HepG2 (cell line): ENCODE measurements around the gene FLYWCH1. TPM values are rescaled to one million over a fixed set of nuclear protein-coding genes. Genes with fewer than 3 reads are reported as not detected.

Experiments
- GABPB1 ChIP-seq: IDR thresholded peaks from 2 replicates; pipeline ENCODE4 v1.6.1; 2016; ENCODE audit warnings: mild to moderate bottlenecking, missing genetic modification reagents, moderate library complexity, missing compliant biosample characterization
- HOXA3 ChIP-seq: sonication (generic); formaldehyde crosslinking; IDR thresholded peaks from 2 replicates; pipeline ENCODE4 v1.5.0; 2020; ENCODE audit warnings: missing genetic modification reagents
- KAT8 ChIP-seq: IDR thresholded peaks from 2 replicates; pipeline ENCODE4 v1.6.1; 2016; ENCODE audit warnings: missing genetic modification reagents, missing compliant biosample characterization
- MZF1 ChIP-seq: sonication (generic); formaldehyde crosslinking; IDR thresholded peaks from 2 replicates; pipeline ENCODE4 v1.8.1; 2023; ENCODE audit warnings: mild to moderate bottlenecking, missing genetic modification reagents, borderline replicate concordance
- RAD51 ChIP-seq: fragments of 450-650 bp; IDR thresholded peaks from 2 replicates; pipeline ENCODE4 v1.6.1; 2016; ENCODE audit warnings: borderline replicate concordance
- SAP130 ChIP-seq: IDR thresholded peaks from 2 replicates; pipeline ENCODE4 v1.6.1; 2016; ENCODE audit warnings: low read depth
- YY1 ChIP-seq: IDR thresholded peaks from 2 replicates; pipeline ENCODE4 v1.6.1; 2011; ENCODE audit warnings: low read length, low read depth, moderate library complexity, mild to moderate bottlenecking; ENCODE audit not compliant: insufficient read depth, insufficient replicate concordance
- ZBTB7A ChIP-seq: sonication (generic); formaldehyde crosslinking; IDR thresholded peaks from 2 replicates; pipeline ENCODE4 v1.8.0; 2022; ENCODE audit warnings: mild to moderate bottlenecking, missing genetic modification reagents
- polyA plus RNA-seq, 8 experiments: library from polyadenylated mRNA; depleted of rRNA in 3 of 8; stranded (reverse) in 7 of 8; unstranded in 1 of 8; fragments of >200 nt; fragmentation: Illumina TruSeq in 4 of 8; extraction: Trizol in 4 of 8; gene quantifications; 2 replicates each; pipeline versions ENCODE4 v1.2.1 to v1.2.3, GENCODE V29; 2011 to 2016; ENCODE audit warnings: low read depth in 4 of 8, missing spikeins in 1 of 8, mixed read lengths in 1 of 8; ENCODE audit not compliant: insufficient read depth in 1 of 8
- total RNA-seq, 5 experiments: library from RNA; depleted of rRNA; stranded (reverse); fragments of >200 nt; fragmentation: Illumina TruSeq; extraction: Trizol; gene quantifications; 2 replicates each; pipeline ENCODE4 v1.2.3, GENCODE V29; 2016; ENCODE audit warnings: low read depth in 1 of 5
- TF ChIP-seq, protein P1 (sequence below): sonication (generic); formaldehyde crosslinking; IDR thresholded peaks from 2 replicates; pipeline ENCODE4 v1.4.0; 2020; ENCODE audit warnings: mild to moderate bottlenecking, missing genetic modification reagents
- TF ChIP-seq, protein P2 (sequence below): IDR thresholded peaks from 2 replicates; pipeline ENCODE4 v1.6.1; 2016; ENCODE audit warnings: low read depth, missing genetic modification reagents, missing compliant biosample characterization
- TF ChIP-seq, protein P3 (sequence below): sonication (generic); formaldehyde crosslinking; IDR thresholded peaks from 2 replicates; pipeline ENCODE4 v1.8.0; 2022; ENCODE audit warnings: low read depth, missing genetic modification reagents
- TF ChIP-seq, protein P4 (sequence below): sonication (generic); formaldehyde crosslinking; IDR thresholded peaks from 2 replicates; pipeline ENCODE4 v1.8.1; 2023; ENCODE audit warnings: mild to moderate bottlenecking, moderate library complexity, missing genetic modification reagents

The FLYWCH1 gene
- total and polyA plus RNA-seq, 2 of the 13 experiments (the other 11 are each of a cell fraction or from before 2014, with no cell fraction given), result 7.3 to 12.4 TPM

DNA sequence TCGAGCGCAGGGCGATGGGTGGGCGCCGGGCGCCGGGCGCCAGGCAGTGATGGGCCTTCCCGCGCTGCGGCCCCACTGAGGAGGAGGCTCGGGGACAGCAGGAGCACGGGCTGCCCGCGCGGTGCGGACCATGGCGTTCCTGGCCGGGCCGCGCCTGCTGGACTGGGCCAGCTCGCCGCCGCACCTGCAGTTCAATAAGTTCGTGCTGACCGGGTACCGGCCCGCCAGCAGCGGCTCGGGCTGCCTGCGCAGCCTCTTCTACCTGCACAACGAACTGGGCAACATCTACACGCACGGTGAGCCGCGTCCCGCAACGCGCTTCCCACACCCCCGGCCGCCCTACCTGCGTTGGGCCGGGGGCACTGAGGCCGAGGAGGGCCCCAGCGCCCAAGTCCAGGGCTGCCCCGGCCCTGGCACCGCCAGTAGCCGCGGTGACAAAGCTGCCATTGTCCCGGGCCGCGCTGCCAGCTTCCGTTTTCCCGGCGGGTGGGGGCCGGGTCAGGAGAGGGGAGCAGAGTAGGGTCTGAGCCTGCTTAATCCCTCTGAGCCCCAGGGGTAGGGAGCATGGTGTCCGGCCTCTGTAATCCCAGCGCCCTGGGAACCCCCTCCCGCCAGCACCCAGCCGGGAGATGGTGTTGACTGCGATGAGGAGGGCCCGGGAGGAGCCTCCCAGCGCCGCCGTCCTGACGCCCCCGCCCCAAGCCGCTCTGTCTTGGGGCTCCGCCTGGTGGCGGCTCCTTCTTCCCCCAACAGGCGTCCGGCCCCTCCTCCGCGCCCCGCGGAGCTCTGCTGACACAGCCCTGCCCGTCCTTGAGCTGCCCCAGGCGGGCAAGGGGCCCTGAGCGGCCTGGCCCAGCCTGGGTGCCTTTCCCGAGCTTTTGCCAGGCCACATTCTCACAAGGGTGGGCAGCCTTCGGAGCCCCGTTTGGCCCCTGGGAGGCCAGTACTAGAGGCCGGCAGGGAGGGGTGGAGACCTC, 58.1 kb downstream of the FLYWCH1 start (continued):
- TF ChIP-seq, protein P1, sequence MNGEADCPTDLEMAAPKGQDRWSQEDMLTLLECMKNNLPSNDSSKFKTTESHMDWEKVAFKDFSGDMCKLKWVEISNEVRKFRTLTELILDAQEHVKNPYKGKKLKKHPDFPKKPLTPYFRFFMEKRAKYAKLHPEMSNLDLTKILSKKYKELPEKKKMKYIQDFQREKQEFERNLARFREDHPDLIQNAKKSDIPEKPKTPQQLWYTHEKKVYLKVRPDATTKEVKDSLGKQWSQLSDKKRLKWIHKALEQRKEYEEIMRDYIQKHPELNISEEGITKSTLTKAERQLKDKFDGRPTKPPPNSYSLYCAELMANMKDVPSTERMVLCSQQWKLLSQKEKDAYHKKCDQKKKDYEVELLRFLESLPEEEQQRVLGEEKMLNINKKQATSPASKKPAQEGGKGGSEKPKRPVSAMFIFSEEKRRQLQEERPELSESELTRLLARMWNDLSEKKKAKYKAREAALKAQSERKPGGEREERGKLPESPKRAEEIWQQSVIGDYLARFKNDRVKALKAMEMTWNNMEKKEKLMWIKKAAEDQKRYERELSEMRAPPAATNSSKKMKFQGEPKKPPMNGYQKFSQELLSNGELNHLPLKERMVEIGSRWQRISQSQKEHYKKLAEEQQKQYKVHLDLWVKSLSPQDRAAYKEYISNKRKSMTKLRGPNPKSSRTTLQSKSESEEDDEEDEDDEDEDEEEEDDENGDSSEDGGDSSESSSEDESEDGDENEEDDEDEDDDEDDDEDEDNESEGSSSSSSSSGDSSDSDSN, result peak; percentile 83
- TF ChIP-seq ZBTB7A (CRISPR knock-in tag) (0 out of 2 replicates have a peak, but pooled peaks have one; percentile 25), SAP130 (CRISPR knock-in tag) (peak; percentile 88), HOXA3 (peak; percentile 65; the same call in 1 of the 2 replicates), YY1 (peak; percentile 44), KAT8 (CRISPR knock-in tag) (peak; percentile 49; the same call in 1 of the 2 replicates), GABPB1 (CRISPR knock-in tag) (peak; percentile 73), MZF1 (CRISPR knock-in tag) (no peak), RAD51 (no peak)
- TF ChIP-seq, protein P2, sequence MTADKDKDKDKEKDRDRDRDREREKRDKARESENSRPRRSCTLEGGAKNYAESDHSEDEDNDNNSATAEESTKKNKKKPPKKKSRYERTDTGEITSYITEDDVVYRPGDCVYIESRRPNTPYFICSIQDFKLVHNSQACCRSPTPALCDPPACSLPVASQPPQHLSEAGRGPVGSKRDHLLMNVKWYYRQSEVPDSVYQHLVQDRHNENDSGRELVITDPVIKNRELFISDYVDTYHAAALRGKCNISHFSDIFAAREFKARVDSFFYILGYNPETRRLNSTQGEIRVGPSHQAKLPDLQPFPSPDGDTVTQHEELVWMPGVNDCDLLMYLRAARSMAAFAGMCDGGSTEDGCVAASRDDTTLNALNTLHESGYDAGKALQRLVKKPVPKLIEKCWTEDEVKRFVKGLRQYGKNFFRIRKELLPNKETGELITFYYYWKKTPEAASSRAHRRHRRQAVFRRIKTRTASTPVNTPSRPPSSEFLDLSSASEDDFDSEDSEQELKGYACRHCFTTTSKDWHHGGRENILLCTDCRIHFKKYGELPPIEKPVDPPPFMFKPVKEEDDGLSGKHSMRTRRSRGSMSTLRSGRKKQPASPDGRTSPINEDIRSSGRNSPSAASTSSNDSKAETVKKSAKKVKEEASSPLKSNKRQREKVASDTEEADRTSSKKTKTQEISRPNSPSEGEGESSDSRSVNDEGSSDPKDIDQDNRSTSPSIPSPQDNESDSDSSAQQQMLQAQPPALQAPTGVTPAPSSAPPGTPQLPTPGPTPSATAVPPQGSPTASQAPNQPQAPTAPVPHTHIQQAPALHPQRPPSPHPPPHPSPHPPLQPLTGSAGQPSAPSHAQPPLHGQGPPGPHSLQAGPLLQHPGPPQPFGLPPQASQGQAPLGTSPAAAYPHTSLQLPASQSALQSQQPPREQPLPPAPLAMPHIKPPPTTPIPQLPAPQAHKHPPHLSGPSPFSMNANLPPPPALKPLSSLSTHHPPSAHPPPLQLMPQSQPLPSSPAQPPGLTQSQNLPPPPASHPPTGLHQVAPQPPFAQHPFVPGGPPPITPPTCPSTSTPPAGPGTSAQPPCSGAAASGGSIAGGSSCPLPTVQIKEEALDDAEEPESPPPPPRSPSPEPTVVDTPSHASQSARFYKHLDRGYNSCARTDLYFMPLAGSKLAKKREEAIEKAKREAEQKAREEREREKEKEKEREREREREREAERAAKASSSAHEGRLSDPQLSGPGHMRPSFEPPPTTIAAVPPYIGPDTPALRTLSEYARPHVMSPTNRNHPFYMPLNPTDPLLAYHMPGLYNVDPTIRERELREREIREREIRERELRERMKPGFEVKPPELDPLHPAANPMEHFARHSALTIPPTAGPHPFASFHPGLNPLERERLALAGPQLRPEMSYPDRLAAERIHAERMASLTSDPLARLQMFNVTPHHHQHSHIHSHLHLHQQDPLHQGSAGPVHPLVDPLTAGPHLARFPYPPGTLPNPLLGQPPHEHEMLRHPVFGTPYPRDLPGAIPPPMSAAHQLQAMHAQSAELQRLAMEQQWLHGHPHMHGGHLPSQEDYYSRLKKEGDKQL (CRISPR knock-in tag), result no peak
- TF ChIP-seq, protein P3, sequence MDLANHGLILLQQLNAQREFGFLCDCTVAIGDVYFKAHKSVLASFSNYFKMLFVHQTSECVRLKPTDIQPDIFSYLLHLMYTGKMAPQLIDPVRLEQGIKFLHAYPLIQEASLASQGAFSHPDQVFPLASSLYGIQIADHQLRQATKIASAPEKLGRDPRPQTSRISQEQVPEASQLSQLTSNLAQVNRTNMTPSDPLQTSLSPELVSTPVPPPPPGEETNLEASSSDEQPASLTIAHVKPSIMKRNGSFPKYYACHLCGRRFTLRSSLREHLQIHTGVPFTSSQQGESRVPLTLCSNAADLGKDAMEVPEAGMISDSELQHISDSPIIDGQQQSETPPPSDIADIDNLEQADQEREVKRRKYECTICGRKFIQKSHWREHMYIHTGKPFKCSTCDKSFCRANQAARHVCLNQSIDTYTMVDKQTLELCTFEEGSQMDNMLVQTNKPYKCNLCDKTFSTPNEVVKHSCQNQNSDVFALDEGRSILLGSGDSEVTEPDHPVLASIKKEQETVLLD (CRISPR knock-in tag), result peak; percentile 27; the same call in 1 of the 2 replicates
- TF ChIP-seq, protein P4, sequence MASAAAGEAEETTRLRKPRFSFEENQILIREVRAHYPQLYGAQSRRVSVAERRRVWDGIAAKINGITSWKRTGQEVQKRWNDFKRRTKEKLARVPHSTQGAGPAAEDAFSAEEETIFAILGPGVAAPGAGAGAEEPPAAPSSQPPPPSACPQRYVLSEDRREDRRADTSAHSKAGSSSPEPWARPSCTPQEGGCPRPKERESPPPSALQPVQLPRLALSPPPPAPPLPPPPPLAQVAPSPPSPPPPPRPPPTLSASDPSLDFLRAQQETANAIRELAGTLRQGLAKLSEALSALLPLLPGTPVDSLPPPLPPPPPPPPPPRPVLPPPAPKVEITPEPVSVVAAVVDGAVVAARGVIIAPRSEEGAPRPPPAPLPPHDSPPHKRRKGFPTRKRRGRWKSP (CRISPR knock-in tag), result 0 out of 2 replicates have a peak, but pooled peaks have one; percentile 45
